GM12878 (cell line): ENCODE results near the gene DDX51. TPM values are rescaled to one million over a fixed set of nuclear protein-coding genes. Genes with fewer than 3 reads are reported as not detected.

Experiments
- ATAC-seq: fragments of 200-7000 bp; cut with Tn5 transposase; 3 replicates; pipeline ENCODE4 v1.9.1; 2020; ENCODE audit warnings: mild to moderate bottlenecking, moderate library complexity
- BruUV-seq: library from RNA; stranded (reverse); fragments of 400-500 nt; replicated peaks from 2 replicates; lab custom pipeline; 2021; lab: Mats Ljungman, UMichigan
- CTCF ChIA-PET: fragments of 300-600 bp; sonication (Branson Sonifier 250); formaldehyde crosslinking; extraction: SDS; loops from one replicate; lab custom pipeline; 2021; ENCODE audit warnings: inconsistent platforms; lab: Yijun Ruan, JAX
- POLR2A ChIA-PET: fragments of 350-600 bp; formaldehyde crosslinking; extraction: SDS; loops from one replicate; lab custom pipeline; 2021; ENCODE audit warnings: inconsistent platforms; lab: Charles Lee
- RAD21 ChIA-PET: fragments of 300-600 bp; sonication (Branson Sonifier 250); formaldehyde crosslinking; loops from one replicate; lab custom pipeline; 2023; ENCODE audit warnings: antibody characterized with exemption; ENCODE audit not compliant: unreplicated experiment; lab: Charles Lee
- SMC1A ChIA-PET: fragments of 300-600 bp; sonication (Branson Sonifier 250); formaldehyde crosslinking; loops from one replicate; lab custom pipeline; 2023; ENCODE audit not compliant: unreplicated experiment, uncharacterized antibody; lab: Charles Lee
- DNase-seq: peaks from one replicate; pipeline ENCODE4 v3.0.0-alpha.2; 2011; ENCODE audit warnings: low read depth, low spot score
- FAIRE-seq: peaks from 3 replicates; lab custom pipeline; 2011; peaks lifted over from hg19 to GRCh38; lab: Jason Lieb, UNC
- H2AFZ ChIP-seq: 2 replicates; pipeline ENCODE4 v1.6.0; 2011; ENCODE audit warnings: low read depth, low read length, control low read depth; ENCODE audit not compliant: control insufficient read depth
- H3K27ac ChIP-seq: 2 replicates; pipeline ENCODE4 v1.5.1; 2011; ENCODE audit warnings: control low read depth; ENCODE audit not compliant: control insufficient read depth, insufficient read depth
- H3K27me3 ChIP-seq, 2 experiments: replicated peaks in 1 of 2; 2 replicates each; pipeline versions ENCODE4 v1.6.0 to v1.6.1; 2011; ENCODE audit warnings: low read length in 1 of 2; ENCODE audit not compliant: control insufficient read depth in 2 of 2, insufficient read depth in 2 of 2
- H3K36me3 ChIP-seq, 2 experiments: 2 replicates each; pipeline ENCODE4 v1.5.1; 2011; ENCODE audit warnings: low read length in 1 of 2; ENCODE audit not compliant: control insufficient read depth in 2 of 2, insufficient read depth in 2 of 2
- H3K4me1 ChIP-seq: 2 replicates; pipeline ENCODE4 v1.6.1; 2011; ENCODE audit warnings: mild to moderate bottlenecking, low read length, moderate library complexity, mixed read lengths; ENCODE audit not compliant: control insufficient read depth, insufficient read depth
- H3K4me2 ChIP-seq: 2 replicates; pipeline ENCODE4 v1.6.0; 2011; ENCODE audit warnings: control low read depth; ENCODE audit not compliant: control insufficient read depth, insufficient read depth
- H3K4me3 ChIP-seq: fragments of 200-600 bp; sonication (generic); 2 replicates; pipeline ENCODE4 v1.5.1; 2016
- H3K79me2 ChIP-seq: 2 replicates; pipeline ENCODE4 v1.6.0; 2011; ENCODE audit warnings: low read length; ENCODE audit not compliant: control insufficient read depth, insufficient read depth
- H3K9ac ChIP-seq: 2 replicates; pipeline ENCODE4 v1.8.0; 2011; ENCODE audit warnings: low read length, control low read depth, mixed read lengths; ENCODE audit not compliant: control insufficient read depth, insufficient read depth
- H3K9me3 ChIP-seq: replicated peaks from 3 replicates; pipeline ENCODE4 v1.5.1; 2011; ENCODE audit warnings: mild to moderate bottlenecking, low read length; ENCODE audit not compliant: control insufficient read depth, insufficient read depth
- H4K20me1 ChIP-seq: 2 replicates; pipeline ENCODE4 v1.6.0; 2011; ENCODE audit not compliant: control insufficient read depth, insufficient read depth
- NFIC ChIP-seq: IDR thresholded peaks from 2 replicates; pipeline ENCODE4 v1.6.1; 2012; ENCODE audit warnings: low read depth, mild to moderate bottlenecking, inconsistent platforms, low read length, moderate library complexity
- NR2F1 ChIP-seq: fragments of 450-650 bp; conservative IDR thresholded peaks from 2 replicates; pipeline ENCODE4 v1.6.1; 2017; ENCODE audit warnings: mild to moderate bottlenecking
- POLR2A ChIP-seq: IDR thresholded peaks from 2 replicates; pipeline ENCODE4 v1.6.1; 2011; ENCODE audit warnings: low read depth, mild to moderate bottlenecking, low read length
- TARDBP ChIP-seq: IDR thresholded peaks from 2 replicates; pipeline ENCODE4 v1.6.1; 2016; ENCODE audit warnings: borderline replicate concordance
- WGBS: methylation state at CpG from one replicate; pipeline ENCODE4 v1.1.6; 2016; ENCODE audit warnings: low lambda C conversion rate; ENCODE audit not compliant: insufficient replicate concordance, insufficient coverage; ENCODE audit errors: missing lambda C conversion rate; 5-methylcytosine and 5-hydroxymethylcytosine counted together
- in situ Hi-C: fragments of 300-500 bp; cut with MboI; formaldehyde crosslinking; loops from 9 replicates; pipeline ENCODE4 v1.14.3; 2018; ENCODE audit warnings: mixed read lengths
- intact Hi-C: fragments of 100-400 bp; cut with micrococcal nuclease; formaldehyde crosslinking; loops from one replicate; pipeline ENCODE4 v1.14.2; 2022; ENCODE audit not compliant: unreplicated experiment
- polyA plus RNA-seq, 11 experiments: library from polyadenylated mRNA; depleted of rRNA in 4 of 11; unstranded in 6 of 11; stranded (reverse) in 5 of 11; fragments of >200 nt; fragmentation: Nextera tagmentation in 4 of 11; fragmentation: Illumina TruSeq in 1 of 11; extraction: Ambion mirVana in 4 of 11; extraction: Trizol in 1 of 11; gene quantifications; 1 replicate in 1 of 11; 2 replicates in 10 of 11; pipeline versions ENCODE4 v1.2.1 to v1.2.3, GENCODE V29; 2011 to 2016; ENCODE audit warnings: inconsistent platforms in 2 of 11, missing spikeins in 2 of 11, low read depth in 1 of 11
- total RNA-seq, 4 experiments: library from RNA; depleted of rRNA in 3 of 4; stranded (reverse); fragments of >200 nt in 3 of 4; fragmentation: Illumina TruSeq in 1 of 4; extraction: Trizol in 1 of 4; gene quantifications; 2 replicates each; pipeline versions ENCODE4 v1.2.1 to v1.2.3, GENCODE V29; 2013 to 2021
- TF ChIP-seq, protein P1 (sequence below): fragments of 450-650 bp; IDR thresholded peaks from 2 replicates; pipeline ENCODE4 v1.6.1; 2016; ENCODE audit warnings: mild to moderate bottlenecking, moderate library complexity, borderline replicate concordance

Gene DDX51
- total and polyA plus RNA-seq, 10 of the 15 experiments (the other 5 are each of a cell fraction or from before 2014, with no cell fraction given), result 0.97 to 29.1 (median 9.8) TPM

- CTCF ChIA-PET, result no interaction called here
- SMC1A ChIA-PET, result no interaction called here
- Histone ChIP-seq H3K4me2 (peak overlapping the region; percentile 94), H3K9ac (no peak overlapping the region), H3K4me1 (no peaks in the 10 kb centered on the region), H3K4me3 (peak overlapping the region; percentile 71; the same call in 1 of the 2 replicates), H3K27me3 (peaks cover 0 to 2% of the 10 kb centered on the region in 2 experiments; a peak in 1 of 4 replicates), H3K36me3 (no peaks in the 10 kb centered on the region), H4K20me1 (no peaks in the 10 kb centered on the region), H3K79me2 (no peaks in the 10 kb centered on the region), H3K27ac (no peak overlapping the region), H3K9me3 (peaks cover 2% of the 10 kb centered on the region; the same call in 2 of the 3 replicates), H2AFZ (peak overlapping the region; percentile 79)
- intact Hi-C loops, result no loop called here
- FAIRE-seq (peak; percentile 44), ATAC-seq (peak; percentile 93), DNase-seq (peak; percentile 31)
- in situ Hi-C loops, result no loop called here
- POLR2A ChIA-PET, result no interaction called here
- BruUV-seq, result no TSS peak
- TF ChIP-seq NFIC (no peak), TARDBP (no peak), NR2F1 (no peak), POLR2A (peak; percentile 35; the same call in 1 of the 2 replicates)
- TF ChIP-seq, protein P1, sequence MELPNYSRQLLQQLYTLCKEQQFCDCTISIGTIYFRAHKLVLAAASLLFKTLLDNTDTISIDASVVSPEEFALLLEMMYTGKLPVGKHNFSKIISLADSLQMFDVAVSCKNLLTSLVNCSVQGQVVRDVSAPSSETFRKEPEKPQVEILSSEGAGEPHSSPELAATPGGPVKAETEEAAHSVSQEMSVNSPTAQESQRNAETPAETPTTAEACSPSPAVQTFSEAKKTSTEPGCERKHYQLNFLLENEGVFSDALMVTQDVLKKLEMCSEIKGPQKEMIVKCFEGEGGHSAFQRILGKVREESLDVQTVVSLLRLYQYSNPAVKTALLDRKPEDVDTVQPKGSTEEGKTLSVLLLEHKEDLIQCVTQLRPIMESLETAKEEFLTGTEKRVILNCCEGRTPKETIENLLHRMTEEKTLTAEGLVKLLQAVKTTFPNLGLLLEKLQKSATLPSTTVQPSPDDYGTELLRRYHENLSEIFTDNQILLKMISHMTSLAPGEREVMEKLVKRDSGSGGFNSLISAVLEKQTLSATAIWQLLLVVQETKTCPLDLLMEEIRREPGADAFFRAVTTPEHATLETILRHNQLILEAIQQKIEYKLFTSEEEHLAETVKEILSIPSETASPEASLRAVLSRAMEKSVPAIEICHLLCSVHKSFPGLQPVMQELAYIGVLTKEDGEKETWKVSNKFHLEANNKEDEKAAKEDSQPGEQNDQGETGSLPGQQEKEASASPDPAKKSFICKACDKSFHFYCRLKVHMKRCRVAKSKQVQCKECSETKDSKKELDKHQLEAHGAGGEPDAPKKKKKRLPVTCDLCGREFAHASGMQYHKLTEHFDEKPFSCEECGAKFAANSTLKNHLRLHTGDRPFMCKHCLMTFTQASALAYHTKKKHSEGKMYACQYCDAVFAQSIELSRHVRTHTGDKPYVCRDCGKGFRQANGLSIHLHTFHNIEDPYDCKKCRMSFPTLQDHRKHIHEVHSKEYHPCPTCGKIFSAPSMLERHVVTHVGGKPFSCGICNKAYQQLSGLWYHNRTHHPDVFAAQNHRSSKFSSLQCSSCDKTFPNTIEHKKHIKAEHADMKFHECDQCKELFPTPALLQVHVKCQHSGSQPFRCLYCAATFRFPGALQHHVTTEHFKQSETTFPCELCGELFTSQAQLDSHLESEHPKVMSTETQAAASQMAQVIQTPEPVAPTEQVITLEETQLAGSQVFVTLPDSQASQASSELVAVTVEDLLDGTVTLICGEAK, result no peak
- 5% methylated on average over 29 of the region's 69 CpGs for WGBS
- RAD21 ChIA-PET, result no interaction called here
Measured at GRCh38 chr12:132189378-132190011, 45.4 kb upstream of the DDX51 start.
